HCT116 (cell line): ENCODE results near the gene NSUN4. TPM values are rescaled to one million over a fixed set of nuclear protein-coding genes. Genes with fewer than 3 reads are reported as not detected.

Source experiments
- ATAC-seq: fragments of 200-7000 bp; cut with Tn5 transposase; 2 replicates; pipeline ENCODE4 v1.9.1; 2020; ENCODE audit warnings: mild to moderate bottlenecking, moderate library complexity
- BruUV-seq: library from RNA; stranded (reverse); fragments of 400-500 nt; replicated peaks from 2 replicates; lab custom pipeline; 2021; lab: Mats Ljungman, UMichigan
- CTCF ChIA-PET: fragments of 300-600 bp; sonication (Branson Sonifier 250); formaldehyde crosslinking; loops from one replicate; lab custom pipeline; 2021; ENCODE audit warnings: antibody characterized with exemption; lab: Charles Lee
- POLR2A ChIA-PET: fragments of 300-600, 350-600 bp; sonication (Branson Sonifier 250); formaldehyde crosslinking; loops from one replicate; lab custom pipeline; 2021; ENCODE audit warnings: antibody characterized with exemption; lab: Charles Lee
- RAD21 ChIA-PET, 2 experiments: fragments of 300-600 bp; sonication (Branson Sonifier 250); formaldehyde crosslinking; loops; one replicate each; lab custom pipeline; 2023; ENCODE audit warnings: low total read pairs in 2 of 2; ENCODE audit not compliant: uncharacterized antibody in 2 of 2, unreplicated experiment in 2 of 2, low non-redundant PET in 1 of 2; lab: Charles Lee
- DNase-seq: peaks from one replicate; pipeline ENCODE4 v3.0.0-alpha.2; 2010; ENCODE audit warnings: low read depth, low spot score
- H2AFZ ChIP-seq: fragments of 200-600 bp; shearing (Covaris generic), sonication (generic); 2 replicates; pipeline ENCODE4 v1.6.1; 2017; ENCODE audit warnings: low read depth, mixed run types, mixed read lengths, antibody characterized with exemption, low read length; ENCODE audit not compliant: poor library complexity, severe bottlenecking
- H3K27ac ChIP-seq: 2 replicates; pipeline ENCODE4 v1.5.1; 2012; ENCODE audit warnings: low read depth, low read length
- H3K27me3 ChIP-seq: fragments of 200-600 bp; sonication (generic); 2 replicates; pipeline ENCODE4 v1.6.1; 2016; ENCODE audit warnings: mixed run types, low read length, mixed read lengths; ENCODE audit not compliant: insufficient read depth
- H3K36me3 ChIP-seq, 2 experiments: fragments of 200-500 bp in 1 of 2; fragments of 200-600 bp in 1 of 2; sonication (Bioruptor generic) in 1 of 2; sonication (generic) in 1 of 2; 2 replicates each; pipeline versions ENCODE4 v1.5.1 to v1.6.1; 2014 to 2016; ENCODE audit warnings: low read length in 2 of 2, inconsistent platforms in 1 of 2, mixed read lengths in 1 of 2, mixed run types in 1 of 2; ENCODE audit not compliant: insufficient read depth in 2 of 2, control insufficient read depth in 1 of 2
- H3K4me1 ChIP-seq, 2 experiments: fragments of 200-600 bp in 1 of 2; sonication (generic) in 1 of 2; 2 replicates each; pipeline versions ENCODE4 v1.5.1 to v1.6.1; 2012 to 2017; ENCODE audit warnings: low read length in 2 of 2, inconsistent platforms in 1 of 2, mild to moderate bottlenecking in 1 of 2, mixed read lengths in 1 of 2, mixed run types in 1 of 2, moderate library complexity in 1 of 2; ENCODE audit not compliant: insufficient read depth in 2 of 2, control insufficient read depth in 1 of 2
- H3K4me2 ChIP-seq: fragments of 200-600 bp; sonication (generic); 2 replicates; pipeline ENCODE4 v1.6.1; 2017; ENCODE audit warnings: mixed run types, low read length, mixed read lengths
- H3K4me3 ChIP-seq, 2 experiments: fragments of 200-600 bp in 1 of 2; sonication (generic) in 1 of 2; replicated peaks in 1 of 2; 2 replicates each; pipeline ENCODE4 v1.5.1; 2011 to 2016; ENCODE audit warnings: low read length in 2 of 2, control low read depth in 1 of 2, low read depth in 1 of 2, mild to moderate bottlenecking in 1 of 2, mixed read lengths in 1 of 2, mixed run types in 1 of 2
- H3K79me2 ChIP-seq: fragments of 200-600 bp; sonication (generic); 2 replicates; pipeline ENCODE4 v1.6.1; 2017; ENCODE audit warnings: mild to moderate bottlenecking, mixed run types, low read length, moderate library complexity, mixed read lengths; ENCODE audit not compliant: insufficient read depth
- H3K9ac ChIP-seq: fragments of 200-600 bp; sonication (generic); 2 replicates; pipeline ENCODE4 v1.6.1; 2016; ENCODE audit warnings: low read length, mixed read lengths
- H3K9me2 ChIP-seq: fragments of 200-600 bp; sonication (generic), shearing (Covaris generic); 2 replicates; pipeline ENCODE4 v1.6.1; 2017; ENCODE audit warnings: mixed run types, mild to moderate bottlenecking, moderate library complexity; ENCODE audit not compliant: insufficient read depth
- H3K9me3 ChIP-seq, 2 experiments: fragments of 200-500 bp in 1 of 2; fragments of 200-600 bp in 1 of 2; sonication (Bioruptor generic) in 1 of 2; sonication (generic) in 1 of 2; 2 replicates each; pipeline ENCODE4 v1.6.1; 2014 to 2017; ENCODE audit warnings: low read length in 2 of 2, mixed read lengths in 2 of 2, inconsistent platforms in 1 of 2, low read depth in 1 of 2, mild to moderate bottlenecking in 1 of 2, mixed run types in 1 of 2, moderate library complexity in 1 of 2; ENCODE audit not compliant: control insufficient read depth in 1 of 2, insufficient read depth in 1 of 2
- H4K20me1 ChIP-seq: fragments of 200-600 bp; sonication (generic), shearing (Covaris generic); 2 replicates; pipeline ENCODE4 v1.6.1; 2017; ENCODE audit warnings: mixed run types, mild to moderate bottlenecking, moderate library complexity; ENCODE audit not compliant: insufficient read depth
- ELF1 ChIP-seq: IDR thresholded peaks from 2 replicates; pipeline ENCODE4 v1.6.1; 2012; ENCODE audit warnings: low read depth, borderline replicate concordance
- FOSL1 ChIP-seq: IDR thresholded peaks from 2 replicates; pipeline ENCODE4 v1.6.1; 2012; ENCODE audit warnings: low read depth
- POLR2AphosphoS5 ChIP-seq: IDR thresholded peaks from 2 replicates; pipeline ENCODE4 v1.6.1; 2011; ENCODE audit warnings: mild to moderate bottlenecking, low read depth, low read length, moderate library complexity
- RAD21 ChIP-seq: IDR thresholded peaks from 2 replicates; pipeline ENCODE4 v1.6.1; 2012; ENCODE audit warnings: low read depth, mild to moderate bottlenecking
- SP1 ChIP-seq: IDR thresholded peaks from 2 replicates; pipeline ENCODE4 v1.6.1; 2012; ENCODE audit warnings: low read depth
- ZFX ChIP-seq: fragments of 450-650 bp; IDR thresholded peaks from 2 replicates; pipeline ENCODE4 v1.6.1; 2017
- intact Hi-C: fragments of 100-400 bp; cut with micrococcal nuclease; formaldehyde crosslinking; loops from 2 replicates; pipeline ENCODE4 v1.10.0; 2022
- total RNA-seq: library from RNA; stranded (reverse); gene quantifications from one replicate; pipeline ENCODE4 v1.2.1, GENCODE V29; 2021; ENCODE audit not compliant: unreplicated experiment
- TF ChIP-seq, protein P1 (sequence below): IDR thresholded peaks from 2 replicates; pipeline ENCODE4 v1.6.1; 2012

NSUN4 gene
- total RNA-seq, 1 experiment from 2014 or later, result 27.8 TPM

GRCh38 chr1:46368791-46369190 is 28.2 kb downstream of the NSUN4 start:
- DNase-seq (no peak), ATAC-seq (no peak)
- H3K27ac ChIP-seq, result no peak overlapping the region
- peaks cover 5 to 11% of the 10 kb centered on the region in 2 experiments; a peak in 2 of 4 replicates for H3K36me3 ChIP-seq
- no peak overlapping the region for H3K9ac ChIP-seq
- ChIA-PET CTCF (no interaction called here), POLR2A (no interaction called here), RAD21 (no interaction called here)
- BruUV-seq, result no TSS peak
- intact Hi-C loops, result no loop called here
- H3K79me2 ChIP-seq, result no peaks in the 10 kb centered on the region
- no peaks in the 10 kb centered on the region for H4K20me1 ChIP-seq
- no peaks in the 10 kb centered on the region for H3K9me3 ChIP-seq
- no peak overlapping the region for H2AFZ ChIP-seq
- no peaks in the 10 kb centered on the region for H3K27me3 ChIP-seq
- H3K9me2 ChIP-seq, result no peaks in the 10 kb centered on the region
- no peak overlapping the region for H3K4me3 ChIP-seq
- TF ChIP-seq ELF1, result no peak
- no peaks in the 10 kb centered on the region for H3K4me1 ChIP-seq
- H3K4me2 ChIP-seq, result no peak overlapping the region

DNA sequence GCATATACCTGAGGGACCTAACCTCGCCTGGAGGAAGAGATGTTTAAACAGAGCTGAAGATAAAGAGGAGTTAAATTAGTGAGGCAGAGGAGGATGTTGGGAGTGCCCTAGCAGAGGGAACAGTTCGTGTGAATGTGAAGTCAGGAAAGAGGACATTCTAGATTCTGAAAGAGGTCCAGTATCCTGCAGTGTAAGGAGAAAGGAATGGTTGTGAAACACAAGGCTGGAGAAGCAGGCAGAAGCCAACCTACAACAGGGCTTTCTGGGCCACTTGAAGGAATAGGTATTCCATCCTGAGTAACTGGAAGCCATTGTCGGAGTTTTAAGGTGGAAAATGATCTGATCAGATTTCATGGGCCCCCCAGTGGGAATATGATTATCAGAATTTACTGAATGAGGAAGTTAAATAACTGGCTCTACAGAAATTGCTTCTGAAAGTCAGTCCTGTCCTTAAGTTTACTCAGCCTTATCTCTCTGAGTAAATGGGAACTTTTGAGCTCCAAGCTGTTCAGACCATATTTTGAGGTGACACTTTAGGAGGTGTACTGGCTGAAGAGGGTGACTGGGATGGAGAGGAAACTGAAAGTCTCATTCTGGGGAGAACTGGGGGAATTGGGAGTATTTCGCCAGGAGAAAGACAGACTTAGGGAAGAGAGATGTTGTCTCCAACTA is 29.1 kb downstream of the NSUN4 start:
- TSS peak; percentile 7 for BruUV-seq
- CTCF ChIA-PET, result no interaction called here
- POLR2A ChIA-PET, result no interaction called here

More for the DNA sequence above, 29.1 kb downstream of the NSUN4 start:
- intact Hi-C loops, result no loop called here
- H3K9me2 ChIP-seq, result no peaks in the 10 kb centered on the region
- H2AFZ ChIP-seq, result no peak overlapping the region
- no peak overlapping the region for H3K4me3 ChIP-seq
- H4K20me1 ChIP-seq, result no peaks in the 10 kb centered on the region
- no peaks in the 10 kb centered on the region for H3K27me3 ChIP-seq
- ATAC-seq (no peak; the same call in 1 of the 2 replicates), DNase-seq (no peak)
- peaks cover 5 to 9% of the 10 kb centered on the region in 2 experiments; a peak in 2 of 4 replicates for H3K36me3 ChIP-seq
- RAD21 ChIA-PET, result no interaction called here
- no peak overlapping the region for H3K9ac ChIP-seq
- H3K4me2 ChIP-seq, result no peak overlapping the region
- H3K4me1 ChIP-seq, result no peaks in the 10 kb centered on the region
- H3K9me3 ChIP-seq, result no peaks in the 10 kb centered on the region
- TF ChIP-seq, protein P1, sequence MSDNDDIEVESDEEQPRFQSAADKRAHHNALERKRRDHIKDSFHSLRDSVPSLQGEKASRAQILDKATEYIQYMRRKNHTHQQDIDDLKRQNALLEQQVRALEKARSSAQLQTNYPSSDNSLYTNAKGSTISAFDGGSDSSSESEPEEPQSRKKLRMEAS, result no peak
- TF ChIP-seq ZFX, result no peak
- no peak for TF ChIP-seq POLR2AphosphoS5
- no peak for TF ChIP-seq SP1
- TF ChIP-seq RAD21, result no peak
- no peak for TF ChIP-seq FOSL1
- no peaks in the 10 kb centered on the region for H3K79me2 ChIP-seq
- peak overlapping the region; percentile 17; the same call in 1 of the 2 replicates for H3K27ac ChIP-seq
